NCI-H2196 treated with DMSO at 0.1 percent for 48 hours (cell line): Measurements from ENCODE around the gene OXCT1.
"Not testable (repeated sequence)": the region's sequence is repeated elsewhere in the genome, so short reads cannot be mapped to it uniquely, and the experiment has no call there.

ENCODE experiments used
- DNase-seq: peaks from one replicate; lab custom pipeline; 2025; ENCODE audit not compliant: unreplicated experiment; lab: John Stamatoyannopoulos, UW

Gene OXCT1

DNA sequence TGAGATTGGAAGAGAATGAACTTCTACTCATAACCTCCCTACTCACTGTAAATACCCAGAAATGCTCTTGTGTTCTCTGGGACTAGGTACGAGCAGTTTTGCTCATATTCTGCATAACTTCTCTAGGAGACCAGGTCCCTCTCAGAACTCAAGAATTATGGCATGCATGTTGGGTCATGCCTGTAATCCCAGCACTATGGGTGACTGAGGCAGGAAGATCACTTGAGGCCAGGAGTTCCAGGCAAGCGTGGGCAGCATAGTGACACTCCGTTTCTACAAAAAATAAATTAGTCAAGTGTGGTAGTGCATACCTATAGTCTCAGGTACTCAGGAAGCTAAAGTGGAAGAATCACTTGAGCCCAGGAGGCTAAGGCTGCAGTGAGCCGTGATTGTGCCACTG lies 141.9 kb downstream of the OXCT1 start:
- no peak for DNase-seq

DNA sequence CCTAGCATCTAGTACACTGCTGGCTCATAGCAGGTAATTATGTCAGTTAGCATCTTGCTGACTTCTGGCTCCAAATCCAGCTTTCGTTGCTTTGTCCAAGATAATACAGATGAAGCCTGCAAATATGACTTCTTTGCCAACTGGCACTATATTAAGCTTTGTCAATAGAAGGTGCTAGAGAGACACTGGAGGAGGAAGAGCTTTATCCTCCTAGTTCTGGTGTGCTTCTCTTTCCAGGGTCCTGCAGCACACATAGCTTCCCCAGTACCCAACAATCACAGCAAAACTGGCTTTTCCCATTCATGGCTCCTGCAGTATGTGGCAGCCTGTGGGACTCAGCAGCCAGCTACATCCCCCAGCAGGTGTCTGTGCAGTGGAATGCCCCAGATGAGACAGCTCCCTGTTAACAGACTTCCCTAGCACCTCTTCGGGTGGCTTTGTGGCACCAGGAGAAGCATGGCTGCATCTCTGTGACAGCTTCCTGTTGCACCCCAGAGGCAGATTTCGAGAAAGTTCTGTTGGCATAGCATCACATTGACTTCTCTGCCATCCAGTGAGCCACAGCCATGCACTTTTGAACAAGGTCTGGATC lies 147.8 kb downstream of the OXCT1 start:
- no peak for DNase-seq

DNA sequence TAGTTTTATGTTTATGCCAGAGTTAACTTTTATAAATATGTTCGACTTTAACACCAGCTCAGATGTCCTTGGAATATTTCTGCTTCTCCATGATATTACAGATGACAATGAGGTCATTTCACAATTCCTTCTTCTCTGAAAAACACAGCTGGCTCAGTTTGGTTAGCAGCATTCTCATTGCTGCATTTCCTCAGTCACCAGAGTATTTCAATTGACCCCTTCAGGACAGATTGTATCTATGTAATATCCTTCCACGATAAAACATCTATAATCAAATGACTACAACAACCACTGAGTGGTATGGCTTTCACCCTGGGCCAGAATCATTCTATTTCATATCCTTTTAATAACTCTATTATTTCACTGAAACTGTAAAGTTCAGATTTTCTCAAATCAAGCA lies 148.7 kb downstream of the OXCT1 start:
- no peak for DNase-seq

DNA sequence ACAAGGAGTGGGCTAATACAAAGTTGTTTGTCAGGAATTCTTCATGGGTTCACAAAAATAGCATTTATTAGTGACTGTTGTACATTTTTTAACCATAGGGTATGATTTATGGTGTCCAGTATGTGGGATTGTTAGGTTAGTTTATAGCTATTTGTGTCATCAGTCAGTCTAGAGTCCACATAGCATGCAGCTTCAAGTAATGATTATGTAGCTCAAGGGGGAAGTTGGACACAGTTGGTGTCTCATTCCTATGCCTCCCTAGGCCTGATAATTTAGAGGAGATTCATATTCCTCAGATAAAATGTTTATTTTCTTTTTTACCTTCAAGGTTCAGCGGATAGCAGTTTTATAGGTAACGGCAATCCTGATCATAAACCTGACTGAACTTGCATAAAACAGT lies 153.8 kb downstream of the OXCT1 start:
- DNase-seq: no peak

DNA sequence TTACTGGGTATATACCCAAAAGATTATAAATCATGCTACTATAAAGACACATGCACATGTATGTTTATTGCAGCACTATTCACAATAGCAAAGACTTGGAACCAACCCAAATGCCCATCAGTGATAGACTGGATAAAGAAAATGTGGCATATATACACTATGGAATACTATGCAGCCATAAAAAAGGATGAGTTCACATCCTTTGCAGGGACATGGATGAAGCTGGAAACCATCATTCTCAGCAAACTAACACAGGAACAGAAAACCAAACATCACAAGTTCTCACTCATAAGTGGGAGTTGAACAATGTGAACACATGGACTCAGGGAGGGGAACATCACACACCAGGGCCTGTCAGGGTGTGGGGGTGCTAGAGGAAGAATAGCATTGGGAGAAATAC lies 155.8 kb downstream of the OXCT1 start:
- DNase-seq: not testable (repeated sequence)

DNA sequence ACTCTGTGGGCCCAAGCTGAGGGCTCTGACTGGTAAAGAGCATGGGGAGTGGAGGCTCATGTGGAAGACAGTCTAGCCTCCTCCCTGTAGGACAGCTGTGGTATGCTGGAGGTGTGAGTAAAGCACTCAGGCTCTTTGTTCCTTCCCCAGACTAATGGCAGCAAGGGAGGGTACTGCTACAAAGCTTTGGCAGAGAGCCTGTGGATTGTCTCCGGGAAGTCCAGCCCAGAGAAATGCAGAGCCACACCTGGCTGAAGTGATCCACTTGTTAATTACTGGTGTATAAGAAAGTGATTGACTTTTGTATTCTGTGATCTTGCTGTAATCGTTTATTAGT lies 161.7 kb downstream of the OXCT1 start:
- DNase-seq: no peak

DNA sequence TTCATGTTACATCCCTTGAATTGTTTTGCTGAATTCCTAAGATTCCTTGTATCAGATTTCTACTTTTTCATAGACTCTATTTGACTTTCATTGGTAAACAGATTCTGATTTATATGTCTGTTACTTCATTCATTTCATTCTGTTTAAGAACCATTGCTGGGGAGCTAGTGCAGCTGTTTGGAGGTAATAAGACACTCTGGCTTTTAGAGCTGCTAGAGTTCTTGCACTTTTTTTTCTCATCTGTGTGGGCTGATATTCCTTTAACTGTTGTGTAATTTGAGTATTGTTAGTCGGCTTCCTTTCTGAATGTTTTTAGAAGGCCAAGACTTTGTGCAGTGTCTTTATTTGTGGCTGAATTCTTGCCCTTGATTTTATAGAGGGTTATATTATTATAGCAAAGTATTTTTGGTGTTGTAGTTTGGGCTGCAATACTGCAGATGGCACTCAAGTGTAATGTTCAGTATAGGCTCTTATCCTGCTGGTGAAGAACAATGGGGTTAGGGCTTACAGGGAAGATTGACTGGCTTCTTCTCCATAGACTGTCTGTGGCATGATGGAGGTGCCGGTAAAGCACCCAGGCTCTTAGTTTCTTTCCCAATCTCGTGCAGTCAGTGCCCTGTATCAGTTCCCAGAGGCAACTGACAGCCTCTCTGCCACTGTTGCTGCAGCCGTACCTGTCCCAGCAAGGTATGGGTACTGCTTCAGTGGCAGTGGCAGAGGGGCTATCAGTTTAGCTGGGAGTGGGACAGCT lies 162.2 kb downstream of the OXCT1 start:
- DNase-seq: no peak

DNA sequence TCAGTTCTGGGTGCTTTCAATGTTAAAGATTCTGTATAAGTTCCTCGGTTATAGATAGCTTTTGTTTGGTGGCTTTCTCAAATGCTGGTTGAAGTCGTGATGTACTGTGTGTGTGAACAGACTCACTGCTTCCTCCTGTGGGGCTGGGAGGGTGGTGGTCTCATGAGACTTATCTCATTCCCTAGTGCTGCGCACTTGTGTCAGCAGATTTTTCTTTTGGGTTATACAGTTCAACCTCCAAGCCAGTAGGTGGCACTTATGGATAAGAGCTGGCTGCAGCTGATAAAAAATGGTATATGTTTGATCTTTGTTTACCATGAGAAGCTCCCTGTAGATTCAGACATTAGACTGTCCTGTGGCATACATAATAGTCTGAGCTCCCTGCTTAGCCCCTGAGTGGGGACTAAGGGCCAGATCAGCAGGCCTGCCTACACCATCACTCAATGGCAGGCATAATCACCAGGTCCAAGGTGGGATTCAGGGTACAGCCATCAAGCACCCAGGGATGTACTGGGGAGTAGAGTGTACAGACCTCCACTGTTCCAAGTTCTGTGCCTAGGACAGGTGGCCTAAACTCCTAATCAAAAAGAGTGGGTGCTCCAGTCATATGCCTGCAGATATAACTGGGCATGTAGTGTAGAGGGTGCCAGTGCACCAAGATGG lies 174.2 kb downstream of the OXCT1 start:
- DNase-seq: no peak

DNA sequence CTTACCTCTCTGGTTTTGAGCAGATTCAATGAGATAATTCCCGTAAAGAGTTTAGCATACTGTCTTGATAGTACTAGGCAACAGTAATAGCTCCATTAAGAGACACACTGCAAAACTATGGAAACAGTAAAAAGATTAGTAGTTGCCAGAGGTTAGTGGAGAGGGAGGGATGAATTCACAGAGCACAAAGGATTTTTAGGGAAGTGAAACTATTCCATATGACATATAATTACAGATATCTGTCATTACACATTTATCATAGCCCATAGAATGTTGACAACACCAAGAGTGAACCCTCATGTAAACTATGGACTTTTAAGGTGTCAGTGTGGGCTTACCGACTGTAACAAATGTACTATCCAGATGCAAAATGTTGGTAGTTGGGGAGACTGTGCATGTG lies 183.5 kb downstream of the OXCT1 start:
- no peak for DNase-seq

DNA sequence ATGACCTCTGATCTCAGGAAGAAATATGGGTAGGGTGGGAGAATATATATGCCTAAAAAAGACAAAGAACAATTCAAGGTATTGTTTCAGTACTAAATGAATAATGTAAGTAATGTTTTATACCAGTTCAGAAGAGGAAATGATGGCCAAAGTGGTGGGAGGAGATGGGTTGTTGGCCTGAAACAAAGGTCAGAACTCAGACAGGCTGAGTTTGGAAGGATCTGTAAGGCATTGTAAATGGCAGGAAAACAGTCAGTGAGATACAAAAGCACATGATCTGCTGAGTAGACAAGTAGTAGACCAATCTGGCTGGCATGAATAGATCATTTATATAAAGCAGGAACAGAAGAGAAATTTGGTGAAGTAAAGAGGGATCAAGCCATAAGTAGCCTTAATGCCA lies 184.0 kb downstream of the OXCT1 start:
- DNase-seq: no peak

DNA sequence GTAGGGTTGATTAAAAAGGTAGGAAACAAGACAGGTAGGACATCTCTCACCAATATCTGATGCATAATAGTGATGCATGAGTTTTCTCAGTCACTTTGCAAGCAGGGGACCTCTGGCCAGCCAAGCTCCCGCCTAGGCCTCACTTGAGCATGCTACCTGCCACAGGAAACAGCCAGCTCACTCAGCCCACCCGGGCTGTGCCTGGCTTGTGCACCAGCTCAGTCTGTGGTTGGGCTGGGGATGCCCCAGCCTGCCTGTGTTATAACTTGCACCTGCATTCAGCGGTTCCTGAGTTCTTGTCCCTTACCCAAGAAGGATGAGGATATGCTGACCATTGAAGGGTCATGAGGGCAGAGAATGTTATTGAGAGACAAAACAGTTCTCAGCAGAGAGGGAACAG lies 187.0 kb downstream of the OXCT1 start:
- DNase-seq: no peak

DNA sequence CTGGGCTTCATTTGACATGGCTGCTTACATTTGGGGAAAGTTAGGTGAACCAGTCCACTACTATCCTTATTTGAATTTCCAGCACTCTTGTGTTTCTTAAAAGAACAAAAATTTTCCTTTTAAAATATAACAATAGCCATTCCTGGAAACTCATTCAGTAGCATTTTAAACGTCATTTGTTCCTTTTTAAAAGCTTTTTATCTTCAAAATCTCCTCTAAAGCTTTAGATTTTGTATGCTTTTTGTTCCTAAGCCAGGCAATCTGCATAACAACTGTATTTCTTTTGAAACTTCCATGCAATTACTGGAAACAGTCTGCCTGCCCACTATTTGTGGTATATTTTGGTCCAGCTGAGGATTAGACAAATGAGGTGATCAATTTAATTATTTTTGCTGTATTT lies 187.6 kb downstream of the OXCT1 start:
- DNase-seq: no peak

DNA sequence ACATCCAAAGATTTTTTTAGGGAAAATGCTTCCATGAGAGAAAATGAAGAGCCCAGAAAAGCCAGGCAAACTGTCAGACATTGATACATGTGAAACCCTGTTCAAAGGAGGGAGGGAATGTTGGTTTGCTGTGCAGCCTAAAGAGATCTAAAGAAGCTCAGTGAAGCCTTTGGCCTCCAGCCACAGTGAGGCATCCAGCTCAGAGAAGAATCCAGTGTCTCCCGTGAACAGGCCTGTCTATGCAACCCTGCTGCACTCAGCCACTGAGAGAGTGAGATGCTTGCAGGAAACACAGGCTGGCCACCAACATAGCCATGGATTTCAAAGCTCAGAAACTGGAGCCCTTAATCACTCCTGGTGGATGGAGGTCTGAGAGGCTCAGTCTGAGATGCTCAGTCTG lies 188.4 kb downstream of the OXCT1 start:
- no peak for DNase-seq
